Mucosa of gallbladder (tissue), 1 donor: ENCODE results near the gene PABPN1. TPM values are rescaled to one million over a fixed set of nuclear protein-coding genes. Genes with fewer than 3 reads are reported as not detected.

ENCODE experiments used
- DNase-seq: peaks from one replicate; pipeline ENCODE4 v3.0.0-alpha.2; 2020; ENCODE audit warnings: low spot score
- total RNA-seq: library from RNA; stranded (reverse); gene quantifications from one replicate; pipeline ENCODE4 v1.2.1, GENCODE V29; 2021
- donor health status: DM: no; HTN: no; CAD: no.

The PABPN1 gene
- total RNA-seq, 1 donor from 2014 or later = 186 TPM

DNA sequence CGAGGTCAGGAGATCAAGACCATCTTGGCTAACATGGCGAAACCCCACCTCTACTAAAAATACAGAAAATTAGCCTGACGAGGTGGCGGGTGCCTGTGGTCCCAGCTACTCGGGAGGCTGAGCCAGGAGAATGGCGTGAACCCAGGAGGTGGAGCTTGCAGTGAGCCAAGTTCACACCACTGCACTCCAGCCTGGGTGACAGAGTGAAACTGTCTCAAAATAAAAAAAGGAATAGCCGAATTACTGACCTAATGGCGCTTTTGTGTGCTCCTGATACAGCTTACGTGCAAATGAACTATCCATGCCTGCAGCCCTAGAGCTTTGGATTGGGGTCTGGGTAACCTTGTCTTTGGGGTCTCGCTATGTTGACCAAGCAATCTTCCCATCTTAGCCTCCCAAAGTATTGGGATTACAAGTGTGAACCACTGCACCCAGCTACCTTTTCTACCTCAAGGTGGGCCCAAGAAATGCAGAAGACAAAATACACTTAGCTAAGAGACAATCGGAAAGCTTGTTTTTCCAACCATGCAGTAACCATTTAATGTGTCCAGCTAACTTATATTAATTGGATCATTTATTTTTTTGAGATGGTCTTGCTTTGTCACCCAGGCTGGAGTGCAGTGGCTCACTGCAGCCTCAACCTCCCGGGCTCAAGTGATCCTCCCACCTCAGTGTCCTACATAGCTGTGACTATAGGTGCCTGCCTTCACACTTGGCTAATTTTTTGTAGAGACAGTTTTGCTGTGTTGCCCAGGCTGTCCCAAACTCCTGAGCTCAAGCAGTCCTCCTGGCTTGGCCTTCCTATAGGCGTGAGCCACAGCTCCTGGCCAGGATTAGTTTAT lies 5.5 kb downstream of the PABPN1 start:
- no peak for DNase-seq

DNA sequence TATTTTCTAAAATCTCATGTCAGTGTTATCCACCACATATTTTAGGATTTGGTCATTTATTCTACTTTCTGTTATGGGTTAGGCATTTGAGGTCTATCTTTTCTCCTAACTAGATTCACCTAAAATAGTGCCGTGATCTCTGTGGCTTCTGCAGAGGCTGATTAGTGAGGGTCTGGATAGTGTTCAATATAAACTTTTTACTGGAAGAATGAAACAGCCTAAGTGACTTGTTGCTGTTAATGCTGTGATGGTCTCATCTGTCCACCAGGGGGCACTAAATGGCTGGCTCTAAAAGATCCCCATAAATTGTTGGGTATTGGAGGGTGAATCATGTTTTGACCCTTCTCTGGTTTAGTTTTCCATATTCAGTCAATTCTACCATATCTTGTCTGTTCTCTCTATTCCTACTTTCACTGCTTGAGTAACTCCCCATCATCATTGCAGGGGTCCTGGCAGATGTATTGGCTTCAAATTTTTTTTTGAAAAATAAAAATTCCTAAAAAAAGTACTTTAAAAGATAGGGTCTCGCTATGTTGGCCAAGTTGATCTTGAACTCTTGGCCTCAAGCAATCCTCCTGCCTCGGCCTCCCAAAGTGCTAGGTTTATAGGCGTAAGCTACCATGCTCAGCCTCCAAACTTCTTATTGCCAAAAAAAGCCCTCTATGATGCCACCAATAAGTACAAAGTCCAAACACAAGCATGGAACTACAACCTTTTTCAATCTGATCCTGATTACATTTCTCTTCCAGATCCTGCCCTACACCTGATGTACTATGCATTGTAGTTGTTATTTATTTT lies 6.9 kb downstream of the PABPN1 start:
- peak; percentile 79 for DNase-seq

DNA sequence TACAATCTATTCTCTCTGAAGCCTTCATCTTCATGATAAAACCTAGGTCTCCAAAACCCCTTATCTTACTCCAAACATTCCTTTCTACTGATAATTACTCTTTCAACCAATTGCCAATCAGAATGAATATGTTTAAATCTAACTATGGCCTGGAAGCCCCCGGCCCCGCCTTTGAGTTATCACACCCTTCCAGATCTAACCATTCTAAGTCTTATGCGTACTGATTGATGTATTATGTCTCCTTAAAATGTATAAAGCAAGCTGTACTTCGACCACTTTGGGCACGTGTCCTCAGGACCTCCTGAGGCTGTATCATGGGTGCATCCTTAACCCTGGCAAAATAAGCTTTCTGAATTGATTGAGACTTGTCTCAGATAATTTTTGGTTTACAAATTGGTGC lies 14.4 kb downstream of the PABPN1 start:
- no peak for DNase-seq

GRCh38 chr14:23339506-23340268 lies 18.4 kb downstream of the PABPN1 start:
- no peak for DNase-seq

GRCh38 chr14:23344481-23344880 lies 23.2 kb downstream of the PABPN1 start:
- no peak for DNase-seq

DNA sequence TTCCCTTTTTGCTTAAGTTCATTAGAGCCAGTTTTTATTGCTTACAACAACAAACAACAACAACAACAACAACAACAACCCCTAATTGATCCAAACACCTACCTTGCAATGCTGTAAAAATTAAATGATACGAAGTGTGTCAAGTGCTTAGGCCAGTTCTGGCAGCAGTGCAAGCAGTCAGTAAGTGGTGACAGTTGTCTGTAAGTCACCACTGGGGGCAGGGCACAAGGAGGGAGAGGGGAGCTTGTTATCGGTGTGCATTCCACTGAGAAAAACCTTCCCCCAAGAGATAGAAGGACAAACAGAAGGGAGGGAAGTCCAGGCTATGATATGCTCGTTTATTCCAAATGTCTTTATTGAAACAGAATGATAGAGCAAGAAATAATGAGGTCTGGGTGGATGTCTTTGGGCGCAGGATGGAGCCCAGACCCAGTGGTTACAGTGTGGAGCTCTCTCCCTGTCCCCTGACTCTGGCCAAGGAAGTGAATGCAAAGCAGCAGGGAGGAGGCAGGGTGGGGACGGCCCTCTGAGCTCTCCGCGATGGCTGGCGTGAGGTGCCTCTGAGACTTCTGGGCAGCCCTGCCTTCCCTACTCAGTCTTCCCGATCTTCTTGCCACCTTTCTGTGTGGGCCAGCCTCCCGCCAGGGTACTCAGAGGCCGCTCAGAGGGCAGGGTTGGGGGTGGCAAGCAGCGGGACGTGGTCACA lies 24.9 kb downstream of the PABPN1 start:
- no peak for DNase-seq

DNA sequence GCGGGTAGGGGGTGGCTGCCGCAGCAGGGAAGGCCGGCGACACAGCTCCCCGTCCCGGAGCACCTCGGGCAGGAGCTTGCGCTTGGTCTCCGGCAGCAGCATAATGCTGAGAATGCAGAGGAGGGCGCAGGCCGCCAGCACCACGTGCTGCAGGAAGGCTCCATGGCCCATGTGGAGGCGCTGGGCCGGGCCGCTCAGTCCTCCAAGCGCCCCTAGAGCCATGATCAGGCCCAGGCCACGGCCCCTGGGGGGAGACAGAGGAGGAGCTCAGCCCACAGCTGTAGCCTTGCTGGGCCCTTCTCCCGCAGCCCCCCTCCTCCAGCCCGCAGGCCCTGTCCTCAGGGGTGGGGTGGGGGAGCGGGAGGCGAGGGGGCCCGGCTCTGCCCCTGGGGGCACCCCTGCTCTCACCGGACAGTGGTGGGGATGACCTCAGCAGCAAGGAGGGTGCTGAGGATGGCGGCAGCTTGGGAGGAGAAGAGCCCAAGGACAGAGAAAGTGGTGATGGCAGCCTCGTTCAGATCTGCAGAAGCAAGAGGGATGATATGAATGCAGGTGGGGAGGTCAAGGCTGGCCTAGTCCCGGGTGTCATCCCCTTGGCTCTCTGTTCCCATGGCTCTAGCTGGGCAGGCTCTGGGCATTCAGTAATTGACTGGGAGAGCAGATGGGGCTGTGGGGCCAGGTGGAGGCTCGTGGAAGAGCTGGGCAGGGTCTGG lies 25.6 kb downstream of the PABPN1 start:
- no peak for DNase-seq

GRCh38 chr14:23347406-23348296 lies 26.4 kb downstream of the PABPN1 start:
- DNase-seq = no peak

GRCh38 chr14:23348297-23348655 lies 27.0 kb downstream of the PABPN1 start:
- no peak for DNase-seq

DNA sequence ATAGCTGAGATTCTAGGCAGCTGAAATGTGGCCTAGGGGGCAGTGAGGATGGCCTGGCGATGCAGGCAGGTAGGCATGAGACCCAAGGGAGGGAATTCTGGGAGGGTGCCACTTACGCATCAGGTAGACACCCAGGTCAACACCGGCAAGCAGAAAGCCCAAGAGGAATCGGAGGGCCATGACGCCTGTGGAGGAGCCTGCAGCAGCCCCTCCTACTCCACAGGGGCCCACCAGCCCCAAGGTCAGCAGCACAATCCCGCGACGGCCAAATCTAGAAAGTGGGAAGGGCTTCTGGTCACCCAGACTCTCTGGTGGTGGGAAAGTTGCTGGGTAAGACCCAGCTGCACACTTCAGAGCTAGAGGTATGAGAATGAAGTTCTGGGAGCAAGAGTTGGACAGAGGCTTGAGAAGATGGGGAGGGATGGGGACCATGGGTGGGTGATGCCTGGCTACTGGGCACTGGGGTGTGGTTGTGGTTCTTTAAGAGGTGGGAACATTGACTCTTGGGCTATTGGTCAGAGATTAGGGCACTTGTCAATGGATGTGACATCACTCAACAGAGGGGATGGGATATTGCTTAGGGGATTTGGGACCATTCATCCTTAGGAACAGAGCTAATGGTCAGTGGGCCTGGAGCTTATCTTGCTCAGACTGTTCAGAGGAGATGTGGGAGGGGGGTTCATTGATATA lies 28.0 kb downstream of the PABPN1 start:
- DNase-seq = no peak

- no peak for DNase-seq
These were observed 30.6 kb downstream of the PABPN1 start for GRCh38 chr14:23351681-23352505.

- DNase-seq = peak; percentile 77
These were observed 31.5 kb downstream of the PABPN1 start, which contains the start of gene SLC22A17 for GRCh38 chr14:23352506-23353432. SLC22A17 (minus strand) TSS chr14:23352887.

- no peak for DNase-seq
These were observed 32.1 kb downstream of the PABPN1 start for GRCh38 chr14:23353433-23353780.

DNA sequence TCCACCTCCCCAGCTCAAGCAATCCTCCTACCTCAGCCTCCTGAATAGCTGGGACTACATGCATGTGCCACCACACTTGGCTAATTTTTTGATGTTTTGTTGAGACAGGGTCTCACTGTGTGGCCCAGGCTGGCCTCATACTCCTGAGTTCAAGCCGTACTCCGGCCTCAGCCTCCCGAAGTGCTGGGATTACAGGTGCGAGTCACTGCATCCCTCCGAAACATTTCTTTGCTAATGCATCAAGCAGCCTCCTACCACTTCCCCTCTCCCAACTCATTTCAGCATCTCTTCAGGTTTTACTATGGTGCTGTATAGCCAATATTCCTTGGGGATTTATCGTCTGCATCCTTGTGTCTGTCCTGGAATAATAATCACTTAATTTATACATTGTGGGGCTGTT lies 33.7 kb downstream of the PABPN1 start:
- DNase-seq = no peak

GRCh38 chr14:23355871-23356435 lies 34.7 kb downstream of the PABPN1 start:
- DNase-seq = no peak

DNA sequence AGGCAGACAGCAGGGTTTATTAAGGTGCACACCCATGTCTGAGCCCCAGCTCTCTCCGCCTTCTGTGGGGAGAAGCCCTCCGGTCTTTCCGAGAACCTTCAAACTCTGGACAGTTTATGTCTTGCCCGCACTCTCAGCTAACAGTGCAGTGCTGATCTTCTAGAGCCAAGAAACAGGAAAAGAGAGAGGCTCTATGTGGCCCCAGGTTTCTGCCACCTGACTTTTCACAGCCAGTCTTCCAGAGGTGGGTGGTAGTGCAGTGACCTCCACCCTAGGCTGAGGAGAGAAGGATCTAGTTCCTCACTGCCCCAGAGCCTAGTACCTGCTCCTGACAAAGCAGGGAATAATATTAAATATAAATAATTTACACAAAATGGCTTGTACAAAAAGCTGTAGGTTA lies 35.4 kb downstream of the PABPN1 start:
- no peak for DNase-seq

DNA sequence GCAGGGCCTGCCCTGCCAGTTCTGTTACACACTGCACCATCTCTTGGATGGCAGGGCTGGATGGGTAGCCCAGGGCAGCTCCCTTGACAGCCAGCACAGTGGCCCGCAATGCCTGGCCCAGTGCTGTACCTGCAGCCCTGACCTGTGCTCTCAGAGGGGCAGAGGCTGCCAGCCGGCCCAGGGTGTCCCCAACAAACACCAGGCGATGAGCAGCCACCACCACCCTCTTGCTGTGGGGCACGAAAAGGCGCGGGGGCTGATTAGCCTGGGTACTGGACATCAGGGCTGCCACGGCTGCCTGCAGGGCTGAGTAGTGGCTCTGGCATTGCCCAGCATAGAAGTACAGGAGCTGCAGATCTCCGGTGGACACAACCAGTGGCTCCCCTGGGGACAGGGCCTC lies 36.0 kb downstream of the PABPN1 start:
- no peak for DNase-seq
